NCI-H82 treated with DMSO at 0.1 percent for 48 hours (cell line): Measurements from ENCODE around the gene SLC37A4.
"Not testable (repeated sequence)": the region's sequence is repeated elsewhere in the genome, so short reads cannot be mapped to it uniquely, and the experiment has no call there.

Experiments
- DNase-seq: peaks from one replicate; lab custom pipeline; 2025; ENCODE audit not compliant: unreplicated experiment; lab: John Stamatoyannopoulos, UW

SLC37A4 gene

GRCh38 chr11:119030329-119031047 is at the start of gene SLC37A4:
Gene SLC37A4, minus strand, starts transcription at chr11:119030877.
- DNase-seq = peak; percentile 83

GRCh38 chr11:119078675-119079420 is 48.2 kb upstream of the SLC37A4 start:
- DNase-seq = no peak

DNA sequence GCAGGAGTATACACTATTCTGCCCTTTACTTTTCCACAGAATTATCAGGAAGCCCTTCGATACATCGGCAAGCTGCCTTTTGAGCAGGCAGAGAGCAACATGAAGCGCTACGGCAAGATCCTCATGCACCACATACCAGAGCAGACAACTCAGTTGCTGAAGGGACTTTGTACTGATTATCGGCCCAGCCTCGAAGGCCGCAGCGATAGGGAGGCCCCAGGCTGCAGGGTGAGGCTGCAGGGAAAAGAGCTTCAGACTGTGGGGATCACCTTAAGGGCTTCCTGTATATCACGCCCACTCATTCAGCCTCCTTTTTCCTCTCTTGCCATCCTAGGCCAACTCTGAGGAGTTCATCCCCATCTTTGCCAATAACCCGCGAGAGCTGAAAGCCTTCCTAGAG is 47.2 kb upstream of the SLC37A4 start:
- no peak for DNase-seq

DNA sequence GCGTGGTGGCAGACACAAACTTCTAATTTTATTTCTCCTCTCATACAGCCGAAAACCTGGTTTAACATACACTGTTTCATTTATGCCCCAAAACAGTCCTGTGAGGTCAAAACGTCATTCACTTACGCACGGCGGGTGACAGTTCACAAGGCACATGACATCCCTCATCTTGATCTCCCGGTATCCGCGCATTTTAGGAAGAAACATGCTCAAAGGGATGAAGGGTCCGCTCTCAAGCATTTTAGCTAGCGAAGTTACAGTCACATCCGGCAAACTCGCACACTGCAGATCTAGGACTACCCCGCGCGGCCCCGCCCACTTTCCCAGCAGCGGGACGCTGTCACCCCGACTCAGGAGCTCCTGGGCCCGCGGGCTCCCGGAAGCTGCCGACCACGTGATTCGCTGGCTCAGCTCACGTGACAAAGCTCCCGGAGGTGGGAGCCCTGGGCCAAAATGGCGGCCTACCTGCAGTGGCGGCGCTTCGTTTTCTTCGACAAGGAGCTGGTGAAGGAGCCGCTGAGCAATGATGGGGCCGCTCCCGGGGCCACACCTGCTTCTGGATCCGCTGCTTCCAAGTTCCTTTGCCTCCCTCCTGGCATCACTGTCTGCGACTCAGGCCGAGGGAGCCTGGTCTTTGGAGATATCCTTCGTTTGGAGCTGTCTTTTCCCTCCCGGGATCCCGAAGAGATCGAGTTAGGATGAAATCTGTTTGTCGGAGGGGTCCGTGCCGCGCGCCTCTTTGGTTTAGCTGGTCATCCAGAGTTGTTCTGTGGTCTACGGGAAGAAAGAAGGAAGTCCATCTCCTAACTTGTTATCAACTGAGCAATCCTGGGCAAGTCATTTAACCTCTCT is 36.9 kb upstream of the SLC37A4 start, which contains the start of gene VPS11:
Gene VPS11, plus strand, starts transcription at position 448 of the 852 bp plus-strand sequence. Its CDS starts 6 bp downstream, at position 454.
- peak; percentile 64 for DNase-seq

DNA sequence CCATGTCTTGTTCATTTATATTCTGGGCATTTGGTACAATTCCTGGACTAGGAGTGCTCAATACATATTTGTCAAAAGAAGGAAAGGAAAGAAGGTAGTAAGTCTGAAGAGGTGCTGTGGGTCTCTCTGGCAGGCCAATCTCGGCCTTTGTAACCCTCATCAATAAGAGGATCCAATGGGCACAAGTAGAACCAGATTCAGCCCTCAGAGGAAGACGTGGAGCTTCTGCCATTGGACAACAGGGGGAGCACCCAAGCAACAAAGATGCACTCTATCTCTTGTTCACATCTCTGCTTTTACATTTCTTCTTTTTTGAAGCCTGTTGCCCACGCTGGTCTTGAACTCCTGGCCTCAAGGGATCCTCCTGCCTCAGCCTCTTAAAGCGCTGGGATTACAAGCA is 34.7 kb upstream of the SLC37A4 start:
- DNase-seq = no peak

- no peak for DNase-seq
These were observed 32.1 kb upstream of the SLC37A4 start for GRCh38 chr11:119062779-119063178.

DNA sequence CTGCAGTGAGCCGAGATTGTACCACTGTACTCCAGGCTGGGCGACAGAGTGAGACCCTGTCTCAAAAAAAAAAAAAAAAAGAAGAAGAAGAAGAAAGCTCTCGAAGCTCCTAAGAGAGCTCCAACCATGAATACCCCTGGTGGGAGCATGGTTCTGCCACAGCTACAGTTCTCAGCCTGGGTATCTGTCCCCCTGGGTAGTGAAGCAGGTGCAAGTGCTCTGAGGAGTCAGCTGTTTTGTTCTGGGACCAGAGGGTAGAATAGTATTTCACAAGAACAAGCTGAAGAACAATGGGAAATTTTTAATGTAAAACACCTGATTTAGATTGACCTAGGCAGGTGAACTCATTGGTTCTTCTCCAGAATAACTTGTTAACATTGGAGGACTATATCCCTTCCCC is 30.6 kb upstream of the SLC37A4 start:
- no peak for DNase-seq

DNA sequence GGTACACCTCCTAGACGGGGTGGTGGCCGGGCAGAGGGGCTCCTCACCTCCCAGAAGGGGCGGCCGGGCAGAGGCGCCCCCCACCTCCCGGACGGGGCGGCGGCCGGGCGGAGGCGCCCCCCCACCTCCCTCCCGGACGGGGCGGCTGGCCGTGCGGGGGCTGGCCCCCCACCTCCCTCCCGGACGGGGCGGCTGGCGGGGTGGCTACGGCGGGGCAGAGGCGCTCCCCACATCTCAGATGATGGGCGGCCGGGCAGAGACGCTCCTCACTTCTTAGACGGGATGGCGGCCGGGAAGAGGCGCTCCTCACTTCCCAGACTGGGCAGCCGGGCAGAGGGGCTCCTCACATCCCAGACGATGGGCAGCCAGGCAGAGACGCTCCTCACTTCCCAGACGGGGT is 28.5 kb upstream of the SLC37A4 start:
- not testable (repeated sequence) for DNase-seq

DNA sequence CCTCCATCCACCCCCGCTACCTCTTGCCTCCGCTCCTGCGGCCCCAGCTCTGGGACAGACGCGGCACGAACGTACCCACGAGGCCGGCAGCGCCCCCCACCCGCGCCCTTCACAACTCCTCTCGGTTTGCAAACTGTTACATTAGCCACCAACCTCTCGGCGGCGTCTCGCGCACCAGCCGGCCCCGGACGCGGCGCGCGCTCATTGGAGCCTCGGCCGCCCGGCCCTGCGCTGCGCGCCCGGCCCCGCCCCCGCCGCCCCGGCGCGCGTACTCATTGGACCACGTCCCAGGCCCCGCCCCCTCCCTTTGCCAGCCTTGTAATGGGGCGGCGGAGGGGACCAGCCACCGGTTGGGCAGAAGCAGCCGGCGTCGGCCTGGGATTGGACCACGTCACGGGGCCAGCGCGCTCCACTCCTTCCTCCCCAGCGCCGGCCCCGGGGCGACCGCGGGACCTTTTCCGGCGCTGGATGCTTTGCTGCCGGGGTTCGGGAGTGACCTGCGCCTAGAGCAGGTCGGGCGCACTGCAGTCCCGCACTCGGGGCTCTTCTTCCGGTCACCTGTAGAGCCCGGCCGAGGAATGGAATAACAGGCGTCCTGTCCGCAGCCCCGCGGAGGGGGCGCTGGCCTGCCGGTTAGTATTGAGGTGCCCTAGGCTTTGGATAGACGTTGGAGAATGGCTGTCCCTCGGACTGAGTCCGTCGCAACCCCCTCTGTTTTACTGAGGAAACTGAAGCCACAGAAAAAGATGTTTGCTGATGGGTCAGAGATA is 26.5 kb upstream of the SLC37A4 start, which contains the start of gene HYOU1:
Gene HYOU1, minus strand, starts transcription at position 206 of the 770 bp plus-strand sequence. CDS start 1,045 bp downstream, outside the sequence.
- peak; percentile 77 for DNase-seq

DNA sequence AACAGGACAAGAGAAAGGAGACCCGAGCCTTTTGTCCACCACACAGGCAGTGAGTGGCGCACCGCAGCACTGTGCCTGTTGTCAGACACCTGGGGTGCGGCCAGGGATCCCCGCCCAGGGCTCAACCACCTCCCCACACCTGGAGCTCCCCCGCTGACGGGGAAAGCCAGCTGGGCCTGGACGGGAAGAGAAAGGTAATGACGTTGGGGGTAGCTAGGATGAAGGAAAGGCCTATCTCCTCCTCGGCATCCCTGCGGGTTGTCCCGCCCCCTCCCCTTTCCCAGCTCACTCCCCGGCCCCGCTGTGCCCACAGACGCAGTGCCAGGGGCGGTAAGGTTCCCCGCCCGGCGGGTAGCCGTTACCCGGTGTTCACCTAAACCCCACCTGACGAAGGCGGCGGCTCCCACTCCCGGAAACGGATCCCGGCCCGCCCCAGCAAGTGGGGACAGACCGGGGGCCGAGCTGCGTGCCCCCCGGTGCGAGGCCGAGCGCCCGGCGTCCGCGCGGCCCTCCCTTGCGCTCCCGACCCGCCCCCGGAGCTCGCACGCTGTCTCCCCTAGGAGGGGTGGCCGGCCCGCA is 25.8 kb upstream of the SLC37A4 start:
- no peak for DNase-seq

DNA sequence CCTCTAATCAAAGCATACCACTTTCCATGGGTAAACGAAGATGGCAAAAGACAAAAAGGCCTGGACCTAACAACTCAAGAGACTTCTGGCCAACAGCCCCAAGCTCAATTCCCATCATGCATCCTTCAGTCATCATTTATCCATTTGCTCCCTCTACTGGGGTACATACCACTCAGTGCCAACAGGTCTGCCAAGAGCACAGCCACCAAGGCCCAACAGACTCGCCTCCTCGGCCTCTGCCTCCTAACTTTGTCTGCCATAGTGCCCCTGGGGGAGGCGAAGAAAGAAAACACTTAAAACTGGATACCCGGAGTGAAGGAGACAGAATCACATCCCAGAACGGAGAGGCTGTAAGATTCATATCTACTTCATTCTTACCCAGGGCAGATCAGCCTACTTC is 25.2 kb upstream of the SLC37A4 start:
- DNase-seq = no peak

- DNase-seq = no peak
These were observed 23.7 kb upstream of the SLC37A4 start for GRCh38 chr11:119054418-119054817.

DNA sequence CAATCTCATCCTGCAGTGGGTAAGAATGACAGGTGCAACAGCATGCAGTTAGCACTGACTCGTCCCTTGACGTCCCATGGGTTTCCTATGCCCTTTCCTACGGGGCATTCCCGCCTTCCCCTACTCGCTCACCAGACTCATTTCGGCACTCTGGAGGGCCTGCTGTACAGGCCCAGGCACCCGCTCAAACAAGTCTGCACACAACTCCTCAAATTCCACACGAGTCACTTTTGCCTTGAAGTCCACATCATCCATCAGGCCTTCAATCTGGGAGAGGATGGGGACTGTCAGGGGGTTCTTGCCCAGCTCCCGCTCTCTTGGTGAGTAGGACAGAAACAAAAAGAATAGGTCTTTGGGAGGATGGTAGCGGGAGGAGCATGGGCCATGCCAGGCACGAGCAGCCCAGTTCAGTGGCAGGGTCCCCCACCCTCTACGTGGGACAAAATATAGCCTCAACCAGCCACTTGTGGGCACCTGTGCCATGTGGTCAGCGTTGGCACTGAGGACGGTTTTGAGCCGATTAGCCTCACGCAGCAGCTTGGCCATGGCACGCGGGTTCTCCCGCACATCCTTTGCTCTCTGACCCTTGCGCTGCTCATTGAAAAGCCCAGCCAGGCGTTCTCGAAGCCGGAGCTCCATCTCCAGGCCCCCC is 21.6 kb upstream of the SLC37A4 start:
- no peak for DNase-seq

DNA sequence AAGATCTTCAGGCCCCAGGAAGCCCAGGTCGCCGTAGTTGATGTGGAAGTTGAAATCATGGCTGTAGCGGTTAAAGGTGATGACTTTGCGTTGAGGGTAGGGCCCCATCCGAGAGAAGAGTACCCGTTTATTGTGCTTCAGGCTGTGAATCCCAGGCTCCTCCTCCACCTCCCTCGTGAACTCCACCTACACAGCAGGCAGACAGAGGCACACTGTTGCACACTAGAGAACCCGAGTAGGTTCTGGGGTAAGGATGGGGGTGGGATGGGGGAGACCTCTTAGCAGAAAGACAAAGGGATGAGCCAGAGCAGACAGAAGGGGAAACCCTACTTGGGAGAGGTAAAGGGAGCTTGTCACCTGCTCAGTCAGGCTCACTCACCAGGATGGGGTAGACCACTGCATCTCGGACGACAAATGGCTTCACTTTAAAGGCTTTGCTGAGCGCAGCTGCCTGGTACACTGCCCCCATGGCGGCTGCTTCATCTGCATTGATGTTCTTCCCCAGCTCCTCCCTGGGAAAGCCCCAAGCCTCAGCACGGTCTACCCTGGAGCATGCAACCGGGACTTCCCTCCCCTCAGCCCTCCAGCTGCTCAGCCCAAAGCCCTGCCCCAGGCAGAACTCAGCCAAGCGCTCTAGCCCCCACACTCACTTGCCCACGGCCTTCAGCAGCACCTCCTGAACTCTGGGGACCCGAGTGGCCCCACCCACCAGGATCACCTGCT is 20.9 kb upstream of the SLC37A4 start:
- DNase-seq = no peak

GRCh38 chr11:119049081-119049480 is 18.4 kb upstream of the SLC37A4 start:
- DNase-seq = no peak

DNA sequence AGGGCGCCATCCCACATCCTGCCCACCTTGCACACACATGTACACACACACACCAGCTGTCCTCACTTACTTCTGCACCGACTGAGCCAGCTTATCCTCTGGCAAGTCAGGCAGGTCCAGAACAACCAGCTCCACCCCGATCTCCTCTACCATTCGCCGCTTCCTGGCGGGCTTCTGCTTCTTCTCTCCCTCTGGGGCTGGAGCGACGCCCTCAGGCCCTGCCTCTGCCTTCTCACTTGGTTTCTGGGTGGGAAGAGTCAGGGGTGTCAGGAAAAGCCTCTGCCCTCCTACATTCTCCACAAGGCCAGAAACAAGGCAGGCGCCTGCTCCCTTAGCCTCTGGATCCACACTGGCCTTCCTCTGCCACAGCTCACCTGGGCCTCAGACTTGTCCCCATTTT is 18.0 kb upstream of the SLC37A4 start:
- no peak for DNase-seq

- no peak for DNase-seq
These were observed 16.5 kb upstream of the SLC37A4 start for GRCh38 chr11:119047205-119047604.

GRCh38 chr11:119046489-119046888 is 15.8 kb upstream of the SLC37A4 start:
- DNase-seq = no peak

DNA sequence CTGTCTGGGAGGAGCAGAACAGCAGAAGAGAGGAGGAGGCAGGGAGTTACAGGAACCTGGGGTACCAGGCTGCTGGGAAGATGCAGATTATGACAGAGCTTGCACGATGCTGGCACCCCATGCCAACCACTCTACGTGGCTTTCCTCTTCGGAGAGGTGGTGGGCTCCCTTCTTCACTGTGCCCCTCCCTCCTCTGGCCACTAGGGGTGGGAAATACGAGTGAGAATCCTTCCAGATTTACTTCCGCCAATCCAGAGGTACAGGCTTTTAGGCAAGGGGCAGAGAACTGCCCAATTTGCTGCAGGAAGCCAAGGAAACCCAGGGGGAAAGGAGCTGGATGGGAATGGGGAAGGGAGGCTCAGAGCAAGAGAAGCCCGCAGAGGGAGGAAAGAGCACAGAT is 14.0 kb upstream of the SLC37A4 start:
- DNase-seq = no peak
